ENCODE data around the gene CMTM2. TPM values are rescaled to one million over a fixed set of nuclear protein-coding genes. Genes with fewer than 3 reads are reported as not detected.

Gene CMTM2
- total RNA-seq, 8 experiments from 2014 or later: 0.63 to 1.1 (median 0.90) TPM; not detected in 5

- 80 to 100% (median 100%) methylated on average over 1 to 4 of the region's 5 CpGs; no CpG with 5 or more reads in 5 of the 10 experiments for WGBS, 10 experiments
- ATAC-seq (replicated peaks in 6 of 8): no peak
- Histone ChIP-seq H3K27ac (no peak overlapping the region), H3K4me3 (no peak overlapping the region), H3K4me1 (replicated peaks in 1 of 2) (peaks cover 16 to 18% of the 10 kb centered on the region in 2 donors)
- in situ Hi-C loops (cut with MboI; ENCODE audit: low pct_unique_long_range_greater_than_20kb in 2 of 9, low sequenced_read_pairs in 9 of 9, unreplicated experiment in 9 of 9): no loop called here
These were observed 31.9 kb upstream of the CMTM2 start for GRCh38 chr16:66547101-66547989.

DNA sequence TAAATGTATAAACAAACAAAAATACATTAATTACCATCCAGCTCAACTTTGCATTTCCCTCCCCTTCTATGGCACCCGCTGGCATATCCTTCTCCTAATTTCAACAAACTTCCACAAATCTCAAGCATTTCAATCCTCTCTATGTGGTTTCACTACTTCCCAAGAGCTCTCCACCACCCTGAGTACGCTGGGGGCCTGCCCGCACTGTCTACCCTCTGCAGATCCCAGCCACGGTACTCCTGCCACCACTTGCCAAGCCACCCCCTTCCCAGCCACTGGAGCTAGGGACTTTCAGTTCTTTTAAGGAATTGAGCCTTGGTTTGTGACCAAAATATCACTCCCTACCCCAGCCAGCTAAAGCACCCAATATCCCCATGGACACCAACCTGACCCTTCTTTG, 31.2 kb upstream of the CMTM2 start:
- H3K27ac ChIP-seq: no peak overlapping the region
- WGBS, 10 experiments: 71 to 100% (median 100%) methylated on average over 1 to 3 of the region's 4 CpGs; no CpG with 5 or more reads in 5 of the 10 experiments
- H3K4me3 ChIP-seq: no peak overlapping the region
- no peak for ATAC-seq (replicated peaks in 6 of 8)
- in situ Hi-C loops (cut with MboI; ENCODE audit: low pct_unique_long_range_greater_than_20kb in 2 of 9, low sequenced_read_pairs in 9 of 9, unreplicated experiment in 9 of 9): no loop called here
- peaks cover 17 to 20% of the 10 kb centered on the region in 2 donors for H3K4me1 ChIP-seq (replicated peaks in 1 of 2)

- 69 to 100% (median 89%) methylated on average over 1 to 9 of the region's 9 CpGs; no CpG with 5 or more reads in 2 of the 10 experiments for WGBS, 10 experiments
- H3K27ac ChIP-seq: no peak overlapping the region
- peak overlapping the region; percentile 58 to 76 (median 67) for H3K4me3 ChIP-seq
- H3K4me1 ChIP-seq (replicated peaks in 1 of 2): peaks cover 22 to 24% of the 10 kb centered on the region in 2 donors
- in situ Hi-C loops (cut with MboI; ENCODE audit: low pct_unique_long_range_greater_than_20kb in 2 of 9, low sequenced_read_pairs in 9 of 9, unreplicated experiment in 9 of 9): no loop called here
- ATAC-seq (replicated peaks in 6 of 8): no peak
These were observed 30.4 kb upstream of the CMTM2 start for GRCh38 chr16:66548868-66549267.

DNA sequence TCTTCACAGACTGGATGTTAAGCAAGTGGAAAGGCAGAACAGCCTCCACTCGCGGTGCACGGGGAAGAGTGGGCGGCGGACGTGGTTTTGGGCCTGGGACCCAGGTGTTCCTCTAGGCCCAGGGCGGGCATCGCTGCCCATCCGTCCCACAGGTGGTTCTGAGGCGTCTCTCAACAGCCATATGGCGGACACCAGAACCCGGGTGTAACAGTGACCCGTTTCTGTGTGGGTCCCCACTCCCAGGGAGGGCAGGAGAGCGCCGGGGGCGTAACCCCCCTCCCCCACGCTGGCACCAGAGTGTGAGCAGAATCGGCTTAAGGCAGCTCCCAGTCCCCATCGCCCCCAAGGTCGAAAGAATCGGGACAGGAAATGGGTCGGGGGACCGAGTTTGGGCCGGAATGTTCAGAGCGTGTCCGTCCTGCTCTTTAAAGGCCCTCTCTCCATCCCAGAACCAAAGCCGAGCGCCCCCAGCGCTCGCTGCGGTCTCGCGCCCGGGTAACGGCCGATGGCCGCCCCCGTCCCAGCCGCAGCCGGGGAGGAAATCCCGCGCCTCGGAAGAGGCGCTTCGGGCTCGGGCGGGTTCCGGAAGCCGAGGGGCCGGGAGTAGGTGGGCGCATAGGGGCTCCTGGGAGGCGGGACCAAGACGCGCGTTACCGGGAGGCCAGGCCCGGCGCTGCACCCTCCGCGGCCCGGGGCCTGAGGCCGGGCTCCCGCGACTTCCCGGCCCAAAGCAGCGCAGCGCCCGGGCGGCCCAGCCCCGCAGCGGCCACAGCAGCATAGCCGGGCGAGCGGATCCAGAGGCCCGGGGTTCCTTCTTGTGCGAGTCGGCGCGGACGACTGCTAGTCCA, 29.8 kb upstream of the CMTM2 start, which contains the start of gene TK2:
TSS of gene TK2 (minus strand) at position 839 of the 848 bp plus-strand sequence. CDS start at position 778, 61 bp downstream.
- Histone ChIP-seq H3K4me1 (replicated peaks in 1 of 2) (peaks cover 22 to 24% of the 10 kb centered on the region in 2 donors), H3K4me3 (peak within 1 kb of the TSS; percentile 58 to 76 (median 67)), H3K27ac (peak within 1 kb of the TSS; percentile 83 to 90)
- in situ Hi-C loops (cut with MboI; ENCODE audit: low pct_unique_long_range_greater_than_20kb in 2 of 9, low sequenced_read_pairs in 9 of 9, unreplicated experiment in 9 of 9): loop anchor here in 1 of 9 experiments (25.0 kb wide), 1 partner anchor 137 kb away; no protein-coding TSS in a partner anchor
- 0 to 16% methylated on average over 1 to 11 of the region's 80 CpGs; no CpG with 5 or more reads in 8 of the 10 experiments for WGBS, 10 experiments
- ATAC-seq (replicated peaks in 6 of 8): peak; percentile 56 to 78 (median 66)

- ATAC-seq (replicated peaks in 6 of 8): peak in 1 of 8 experiments; percentile 1
- peaks cover 22 to 24% of the 10 kb centered on the region in 2 donors for H3K4me1 ChIP-seq (replicated peaks in 1 of 2)
- in situ Hi-C loops (cut with MboI; ENCODE audit: low pct_unique_long_range_greater_than_20kb in 2 of 9, low sequenced_read_pairs in 9 of 9, unreplicated experiment in 9 of 9): loop anchor here in 1 of 9 experiments (25.0 kb wide), 1 partner anchor 139 kb away; no protein-coding TSS in a partner anchor
- peak overlapping the region in 1 of 5 donors; percentile 51 for H3K4me3 ChIP-seq
- H3K27ac ChIP-seq: no peak overlapping the region
- WGBS, 10 experiments: 36 to 100% (median 89%) methylated on average over 1 to 6 of the region's 6 CpGs; no CpG with 5 or more reads in 2 of the 10 experiments
These were observed 27.9 kb upstream of the CMTM2 start for GRCh38 chr16:66551348-66551759.

GRCh38 chr16:66551788-66552285, 27.4 kb upstream of the CMTM2 start:
- peaks cover 22 to 24% of the 10 kb centered on the region in 2 donors for H3K4me1 ChIP-seq (replicated peaks in 1 of 2)
- peak overlapping the region; percentile 79 to 84 for H3K27ac ChIP-seq
- peak overlapping the region; percentile 43 to 52 (median 49) for H3K4me3 ChIP-seq
- in situ Hi-C loops (cut with MboI; ENCODE audit: low pct_unique_long_range_greater_than_20kb in 2 of 9, low sequenced_read_pairs in 9 of 9, unreplicated experiment in 9 of 9): loop anchor here in 1 of 9 experiments (25.0 kb wide), 1 partner anchor 140 kb away; no protein-coding TSS in a partner anchor
- peak in 4 of 8 experiments; percentile 0 to 5 (median 1) for ATAC-seq (replicated peaks in 6 of 8)
- WGBS, 10 experiments: 0 to 100% (median 74%) methylated on average over 1 to 5 of the region's 8 CpGs; no CpG with 5 or more reads in 2 of the 10 experiments

DNA sequence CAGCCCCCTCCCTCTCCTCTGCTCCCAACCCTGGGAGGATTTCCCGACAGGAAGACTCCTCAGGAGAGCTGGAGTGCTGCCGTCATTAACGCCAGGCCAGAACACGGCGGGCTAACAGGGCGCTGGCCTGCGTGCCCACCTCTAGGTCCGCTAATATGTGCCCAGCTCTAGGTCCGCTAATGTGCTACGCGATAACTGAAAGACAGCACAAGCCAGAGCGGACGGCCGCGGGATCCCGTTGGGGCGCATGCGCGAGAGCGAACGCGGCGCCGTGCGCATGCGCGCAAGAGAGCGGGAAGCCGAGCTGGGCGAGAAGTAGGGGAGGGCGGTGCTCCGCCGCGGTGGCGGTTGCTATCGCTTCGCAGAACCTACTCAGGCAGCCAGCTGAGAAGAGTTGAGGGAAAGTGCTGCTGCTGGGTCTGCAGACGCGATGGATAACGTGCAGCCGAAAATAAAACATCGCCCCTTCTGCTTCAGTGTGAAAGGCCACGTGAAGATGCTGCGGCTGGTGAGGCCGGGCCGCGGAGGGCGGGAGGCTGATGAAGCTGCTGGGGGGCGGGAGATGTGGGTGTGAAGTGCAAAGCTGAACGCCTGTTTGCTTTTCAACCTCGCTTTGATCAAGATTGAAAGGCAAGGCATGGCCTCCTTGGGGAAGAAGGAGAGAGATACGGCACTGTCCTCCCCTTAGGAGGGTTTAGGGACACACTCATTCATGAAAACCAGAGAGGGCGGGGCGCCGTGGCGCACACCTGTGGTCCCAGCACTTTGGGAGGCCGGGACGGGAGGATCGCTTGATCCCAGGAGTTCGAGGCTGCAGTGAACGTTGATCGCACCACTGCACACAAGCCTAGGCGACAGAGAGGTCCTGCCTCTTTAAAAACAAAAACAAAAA, 26.7 kb upstream of the CMTM2 start, which contains the start of gene CKLF:
TSS of gene CKLF (plus strand) at position 291 of the 892 bp plus-strand sequence. CDS start at position 431, 140 bp downstream.
- WGBS, 10 experiments: 0 to 29% (median 2%) methylated on average over 3 to 26 of the region's 63 CpGs; no CpG with 5 or more reads in 6 of the 10 experiments
- peak within 1 kb of the TSS; percentile 79 to 84 for H3K27ac ChIP-seq
- in situ Hi-C loops (cut with MboI; ENCODE audit: low pct_unique_long_range_greater_than_20kb in 2 of 9, low sequenced_read_pairs in 9 of 9, unreplicated experiment in 9 of 9): loop anchor here in 1 of 9 experiments (25.0 kb wide), 1 partner anchor 140 kb away; no protein-coding TSS in a partner anchor
- peak; percentile 53 to 82 (median 76) for ATAC-seq (replicated peaks in 6 of 8)
- H3K4me1 ChIP-seq (replicated peaks in 1 of 2): peaks cover 22 to 24% of the 10 kb centered on the region in 2 donors
- peak within 1 kb of the TSS; percentile 43 to 52 (median 49) for H3K4me3 ChIP-seq

DNA sequence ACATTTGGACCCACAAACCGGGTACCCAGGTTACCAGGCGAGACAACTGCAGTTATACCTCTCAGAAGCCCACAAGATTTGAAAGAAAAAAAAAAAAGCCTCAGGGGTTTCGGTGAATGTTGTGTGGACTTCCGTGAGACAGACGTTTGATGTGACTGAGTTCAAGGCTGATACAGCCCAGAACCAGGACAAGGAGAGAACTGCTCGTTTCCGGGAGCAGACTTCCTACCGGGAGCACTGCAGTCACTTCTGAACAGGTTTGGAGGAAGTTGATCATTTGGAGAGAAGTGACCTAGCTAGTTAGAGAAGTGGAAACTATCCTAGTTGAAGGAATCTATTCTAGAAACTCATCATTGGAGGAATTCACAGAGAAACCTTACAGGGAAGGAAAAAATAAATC, 26.0 kb upstream of the CMTM2 start:
- Histone ChIP-seq H3K27ac (no peak overlapping the region), H3K4me3 (peak overlapping the region; percentile 43 to 52 (median 49)), H3K4me1 (replicated peaks in 1 of 2) (peaks cover 22 to 24% of the 10 kb centered on the region in 2 donors)
- no peak for ATAC-seq (replicated peaks in 6 of 8)
- in situ Hi-C loops (cut with MboI; ENCODE audit: low pct_unique_long_range_greater_than_20kb in 2 of 9, low sequenced_read_pairs in 9 of 9, unreplicated experiment in 9 of 9): loop anchor here in 1 of 9 experiments (25.0 kb wide), 1 partner anchor 141 kb away; no protein-coding TSS in a partner anchor
- WGBS, 10 experiments: 0 to 96% (median 55%) methylated on average over 1 to 6 of the region's 8 CpGs; no CpG with 5 or more reads in 2 of the 10 experiments

DNA sequence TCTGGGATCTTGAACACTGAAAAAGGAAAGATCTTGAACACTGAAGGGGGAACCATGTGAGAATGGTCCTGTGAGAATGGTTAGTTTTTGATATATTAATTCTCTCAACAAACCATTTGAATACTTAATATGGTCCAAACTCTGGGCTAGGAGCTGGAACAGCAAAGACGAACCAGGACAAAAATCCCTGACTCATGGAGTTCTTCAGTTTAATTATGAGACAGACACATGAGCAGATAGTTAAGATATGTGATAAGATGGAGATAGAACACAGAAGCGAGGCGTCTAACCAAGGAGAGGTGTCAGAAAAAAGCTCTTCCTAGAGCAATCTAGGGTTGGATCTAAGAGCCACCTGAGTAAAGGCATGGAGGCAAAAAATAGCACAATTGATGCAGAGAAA, 25.2 kb upstream of the CMTM2 start:
- Histone ChIP-seq H3K4me1 (replicated peaks in 1 of 2) (peaks cover 20 to 21% of the 10 kb centered on the region in 2 donors), H3K27ac (no peak overlapping the region), H3K4me3 (no peak overlapping the region)
- in situ Hi-C loops (cut with MboI; ENCODE audit: low pct_unique_long_range_greater_than_20kb in 2 of 9, low sequenced_read_pairs in 9 of 9, unreplicated experiment in 9 of 9): loop anchor here in 1 of 9 experiments (25.0 kb wide), 1 partner anchor 142 kb away; no protein-coding TSS in a partner anchor
- WGBS, 10 experiments: 80 to 100% (median 100%) methylated on average over 1 to 3 of the region's 3 CpGs; no CpG with 5 or more reads in 1 of the 10 experiments
- ATAC-seq (replicated peaks in 6 of 8): no peak

DNA sequence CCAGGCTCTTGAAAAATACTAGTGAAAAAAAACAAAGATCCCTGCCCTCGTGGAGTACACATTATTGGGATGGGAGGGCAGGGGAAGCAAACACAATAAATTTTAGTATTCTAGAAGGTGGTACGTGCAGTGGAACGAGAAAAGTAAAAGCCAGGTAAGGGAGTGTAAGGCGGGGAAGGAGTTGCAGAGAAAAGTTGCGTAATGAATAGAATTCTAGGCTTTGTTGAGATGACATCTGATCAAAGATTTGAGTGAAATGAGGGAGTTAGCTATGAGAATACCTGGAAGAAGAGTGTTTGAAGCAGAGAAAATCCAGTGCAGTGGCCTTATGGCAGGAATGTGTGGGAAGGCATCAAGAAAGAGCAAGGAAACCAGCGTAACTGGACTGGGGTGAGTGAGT, 24.8 kb upstream of the CMTM2 start:
- no peak overlapping the region for H3K4me3 ChIP-seq
- 87 to 100% (median 96%) methylated on average over 2 to 6 of the region's 6 CpGs for WGBS, 10 experiments
- in situ Hi-C loops (cut with MboI; ENCODE audit: low pct_unique_long_range_greater_than_20kb in 2 of 9, low sequenced_read_pairs in 9 of 9, unreplicated experiment in 9 of 9): loop anchor here in 1 of 9 experiments (25.0 kb wide), 1 partner anchor 142 kb away; no protein-coding TSS in a partner anchor

GRCh38 chr16:66560107-66560506, 19.2 kb upstream of the CMTM2 start:
- no peaks in the 10 kb centered on the region for H3K4me1 ChIP-seq (replicated peaks in 1 of 2)
- H3K4me3 ChIP-seq: no peak overlapping the region
- H3K27ac ChIP-seq: no peak overlapping the region
- in situ Hi-C loops (cut with MboI; ENCODE audit: low pct_unique_long_range_greater_than_20kb in 2 of 9, low sequenced_read_pairs in 9 of 9, unreplicated experiment in 9 of 9): loop anchor here in 1 of 9 experiments (25.0 kb wide), 1 partner anchor 148 kb away; no protein-coding TSS in a partner anchor
- no peak for ATAC-seq (replicated peaks in 6 of 8)
- 38 to 100% (median 86%) methylated on average over 1 of the region's 1 CpG; no CpG with 5 or more reads in 3 of the 10 experiments for WGBS, 10 experiments

More for the DNA sequence above, 24.8 kb upstream of the CMTM2 start:
- ATAC-seq (replicated peaks in 6 of 8): no peak
- peaks cover 17 to 18% of the 10 kb centered on the region in 2 donors for H3K4me1 ChIP-seq (replicated peaks in 1 of 2)
- no peak overlapping the region for H3K27ac ChIP-seq
